KG1 (cell line): ENCODE data around the gene CMSS1.

ENCODE experiments used
- DNase-seq: peaks from one replicate; lab custom pipeline; 2025; lab: John Stamatoyannopoulos, UW

The CMSS1 gene

GRCh38 chr3:99854756-99855298, 37.2 kb downstream of the CMSS1 start:
- no peak for DNase-seq

GRCh38 chr3:99855900-99856299, 38.2 kb downstream of the CMSS1 start:
- DNase-seq = no peak

GRCh38 chr3:99856437-99857220, 39.0 kb downstream of the CMSS1 start:
- DNase-seq = no peak

GRCh38 chr3:99857278-99857677, 39.6 kb downstream of the CMSS1 start:
- no peak for DNase-seq

GRCh38 chr3:99858469-99858868, 40.8 kb downstream of the CMSS1 start:
- no peak for DNase-seq

- DNase-seq = no peak
Observed at GRCh38 chr3:99859825-99860224, 42.2 kb downstream of the CMSS1 start.

GRCh38 chr3:99861216-99861615, 43.6 kb downstream of the CMSS1 start:
- DNase-seq = no peak

- no peak for DNase-seq
Observed at GRCh38 chr3:99862208-99862607, 44.5 kb downstream of the CMSS1 start.

GRCh38 chr3:99863002-99863401, 45.3 kb downstream of the CMSS1 start:
- no peak for DNase-seq

GRCh38 chr3:99863588-99863987, 45.9 kb downstream of the CMSS1 start:
- DNase-seq = no peak

GRCh38 chr3:99864289-99864688, 46.6 kb downstream of the CMSS1 start:
- no peak for DNase-seq

GRCh38 chr3:99865321-99865720, 47.7 kb downstream of the CMSS1 start:
- no peak for DNase-seq

- no peak for DNase-seq
Observed at GRCh38 chr3:99866261-99866761, 48.6 kb downstream of the CMSS1 start.

- no peak for DNase-seq
Observed at GRCh38 chr3:99867594-99868310, 50.1 kb downstream of the CMSS1 start.

- DNase-seq = no peak
Observed at GRCh38 chr3:99868311-99868646, 50.6 kb downstream of the CMSS1 start.

- no peak for DNase-seq
Observed at GRCh38 chr3:99869621-99870020, 52.0 kb downstream of the CMSS1 start.

GRCh38 chr3:99870712-99871111, 53.0 kb downstream of the CMSS1 start:
- no peak for DNase-seq

- no peak for DNase-seq
Observed at GRCh38 chr3:99871231-99872045, 53.8 kb downstream of the CMSS1 start.

- no peak for DNase-seq
Observed at GRCh38 chr3:99872923-99873254, 55.2 kb downstream of the CMSS1 start.

GRCh38 chr3:99873269-99874102, 55.8 kb downstream of the CMSS1 start:
- DNase-seq = no peak

GRCh38 chr3:99874237-99875002, 56.8 kb downstream of the CMSS1 start:
- DNase-seq = no peak
